HepG2 (cell line): ENCODE results near the gene NUP107. TPM values are rescaled to one million over a fixed set of nuclear protein-coding genes. Genes with fewer than 3 reads are reported as not detected.

ENCODE experiments used
- ATAC-seq: fragments of 200-7000 bp; cut with Tn5 transposase; 3 replicates; pipeline ENCODE4 v1.9.1; 2020; ENCODE audit warnings: mild to moderate bottlenecking, moderate library complexity
- BruUV-seq: library from RNA; stranded (reverse); fragments of 400-500 nt; replicated peaks from 2 replicates; lab custom pipeline; 2021; lab: Mats Ljungman, UMichigan
- CTCF ChIA-PET: fragments of 300-600 bp; formaldehyde crosslinking; extraction: SDS; loops from one replicate; lab custom pipeline; 2021; ENCODE audit warnings: low total read pairs, inconsistent platforms, low intra/inter-chr PET ratio; lab: Yijun Ruan, JAX
- POLR2A ChIA-PET: fragments of 350-600 bp; sonication (Branson Sonifier 250); formaldehyde crosslinking; loops from one replicate; lab custom pipeline; 2020; ENCODE audit warnings: antibody characterized with exemption, inconsistent platforms; lab: Yijun Ruan, JAX
- DNase-seq: peaks from one replicate; pipeline ENCODE4 v3.0.0-alpha.2; 2015; ENCODE audit warnings: low spot score
- FAIRE-seq: peaks from 3 replicates; lab custom pipeline; 2011; peaks lifted over from hg19 to GRCh38; lab: Jason Lieb, UNC
- H2AFZ ChIP-seq: one replicate; pipeline ENCODE4 v1.6.1; 2011; ENCODE audit warnings: low read length, inconsistent platforms
- H3K27ac ChIP-seq: fragments of 300-600 bp; 3 replicates; pipeline ENCODE4 v1.8.0; 2011; ENCODE audit warnings: mixed run types, mild to moderate bottlenecking, mixed read lengths, low read length, inconsistent platforms; ENCODE audit not compliant: insufficient read depth; ENCODE audit errors: extremely low read length
- H3K27me3 ChIP-seq, 2 experiments: fragments of 200-600 bp in 1 of 2; 2 replicates in 1 of 2; 3 replicates in 1 of 2; pipeline versions ENCODE4 v1.6.0 to v1.8.0; 2011; ENCODE audit warnings: low read length in 2 of 2, mild to moderate bottlenecking in 2 of 2, moderate library complexity in 2 of 2, inconsistent platforms in 1 of 2; ENCODE audit not compliant: insufficient read depth in 2 of 2, control insufficient read depth in 1 of 2
- H3K36me3 ChIP-seq, 2 experiments: fragments of 200-600 bp in 1 of 2; replicated peaks in 1 of 2; 2 replicates in 1 of 2; 3 replicates in 1 of 2; pipeline versions ENCODE4 v1.5.1 to v1.8.0; 2011; ENCODE audit warnings: low read length in 2 of 2, inconsistent platforms in 1 of 2; ENCODE audit not compliant: insufficient read depth in 2 of 2, control insufficient read depth in 1 of 2
- H3K4me1 ChIP-seq: 2 replicates; pipeline ENCODE4 v1.5.1; 2012; ENCODE audit warnings: low read length, inconsistent platforms; ENCODE audit not compliant: insufficient read depth
- H3K4me2 ChIP-seq: 2 replicates; pipeline ENCODE4 v1.6.0; 2011; ENCODE audit warnings: low read depth, low read length, inconsistent platforms
- H3K4me3 ChIP-seq, 3 experiments: fragments of 200-600 bp in 1 of 3; sonication (generic), shearing (Covaris generic) in 1 of 3; replicated peaks in 1 of 3; 2 replicates each; pipeline ENCODE4 v1.5.1; 2011 to 2016; ENCODE audit warnings: low read length in 3 of 3, inconsistent platforms in 2 of 3, low read depth in 2 of 3, mild to moderate bottlenecking in 2 of 3, control low read depth in 1 of 3, mixed read lengths in 1 of 3; ENCODE audit not compliant: insufficient read depth in 1 of 3
- H3K79me2 ChIP-seq: one replicate; pipeline ENCODE4 v1.6.1; 2011; ENCODE audit warnings: low read length, inconsistent platforms; ENCODE audit not compliant: insufficient read depth
- H3K9ac ChIP-seq: 2 replicates; pipeline ENCODE4 v1.6.0; 2011; ENCODE audit warnings: mild to moderate bottlenecking, low read depth, low read length, inconsistent platforms; ENCODE audit not compliant: insufficient read depth
- H3K9me3 ChIP-seq: 2 replicates; pipeline ENCODE4 v1.5.1; 2012; ENCODE audit warnings: mild to moderate bottlenecking, low read length
- H4K20me1 ChIP-seq: 2 replicates; pipeline ENCODE4 v1.6.0; 2011; ENCODE audit warnings: inconsistent platforms, mild to moderate bottlenecking, low read length, moderate library complexity; ENCODE audit not compliant: insufficient read depth
- ATF6 ChIP-seq: sonication (generic); formaldehyde crosslinking; conservative IDR thresholded peaks from 2 replicates; pipeline ENCODE4 v1.4.0; 2020; ENCODE audit warnings: missing genetic modification reagents
- DNMT3B ChIP-seq: conservative IDR thresholded peaks from 2 replicates; pipeline ENCODE4 v1.6.1; 2016; ENCODE audit warnings: missing biosample characterization, control low read depth
- HMGXB3 ChIP-seq: sonication (generic); formaldehyde crosslinking; IDR thresholded peaks from 2 replicates; pipeline ENCODE4 v1.4.0; 2020; ENCODE audit warnings: missing genetic modification reagents, borderline replicate concordance
- MNT ChIP-seq: fragments of 450-650 bp; IDR thresholded peaks from 2 replicates; pipeline ENCODE4 v1.6.1; 2016
- MZF1 ChIP-seq: sonication (generic); formaldehyde crosslinking; IDR thresholded peaks from 2 replicates; pipeline ENCODE4 v1.8.1; 2023; ENCODE audit warnings: mild to moderate bottlenecking, missing genetic modification reagents, borderline replicate concordance
- REXO4 ChIP-seq: sonication (generic); formaldehyde crosslinking; IDR thresholded peaks from 2 replicates; pipeline ENCODE4 v1.8.0; 2022; ENCODE audit warnings: missing genetic modification reagents, mild to moderate bottlenecking, borderline replicate concordance
- RORA ChIP-seq: sonication (generic); formaldehyde crosslinking; IDR thresholded peaks from 2 replicates; pipeline ENCODE4 v1.5.0; 2020; ENCODE audit warnings: mild to moderate bottlenecking, missing genetic modification reagents, moderate library complexity
- SATB2 ChIP-seq: sonication (generic); formaldehyde crosslinking; IDR thresholded peaks from 2 replicates; pipeline ENCODE4 v1.5.0; 2020; ENCODE audit warnings: missing genetic modification reagents
- SMYD3 ChIP-seq: sonication (generic); formaldehyde crosslinking; IDR thresholded peaks from 2 replicates; pipeline ENCODE4 v1.8.1; 2023; ENCODE audit warnings: mild to moderate bottlenecking, missing genetic modification reagents
- ZBTB7A ChIP-seq: sonication (generic); formaldehyde crosslinking; IDR thresholded peaks from 2 replicates; pipeline ENCODE4 v1.8.0; 2022; ENCODE audit warnings: mild to moderate bottlenecking, missing genetic modification reagents
- ZFP36L2 ChIP-seq: sonication (generic); formaldehyde crosslinking; IDR thresholded peaks from 2 replicates; pipeline ENCODE4 v1.4.0; 2020; ENCODE audit warnings: missing genetic modification reagents
- ZFP41 ChIP-seq: sonication (generic); formaldehyde crosslinking; IDR thresholded peaks from 2 replicates; pipeline ENCODE4 v1.4.0; 2020; ENCODE audit warnings: mild to moderate bottlenecking, missing genetic modification reagents, borderline replicate concordance
- ZNF12 ChIP-seq: sonication (generic); formaldehyde crosslinking; IDR thresholded peaks from 2 replicates; pipeline ENCODE4 v1.5.0; 2020; ENCODE audit warnings: missing genetic modification reagents
- ZNF234 ChIP-seq: sonication (generic); formaldehyde crosslinking; conservative IDR thresholded peaks from 2 replicates; pipeline ENCODE4 v1.5.1; 2020; ENCODE audit warnings: mild to moderate bottlenecking, missing genetic modification reagents
- ZNF263 ChIP-seq: sonication (generic); formaldehyde crosslinking; IDR thresholded peaks from 2 replicates; pipeline ENCODE4 v1.4.0; 2020; ENCODE audit warnings: missing genetic modification reagents
- ZNF331 ChIP-seq: sonication (generic); formaldehyde crosslinking; IDR thresholded peaks from 2 replicates; pipeline ENCODE4 v1.4.0; 2020; ENCODE audit warnings: missing genetic modification reagents
- ZNF883 ChIP-seq: sonication (generic); formaldehyde crosslinking; IDR thresholded peaks from 2 replicates; pipeline ENCODE4 v1.5.1; 2020; ENCODE audit warnings: mild to moderate bottlenecking, missing genetic modification reagents; ENCODE audit errors: not compliant biosample characterization
- in situ Hi-C: cut with HindIII; loops from 2 replicates; pipeline ENCODE4 v1.10.0; 2017; ENCODE audit warnings: low pct_unique_long_range_greater_than_20kb; ENCODE audit not compliant: extremely low pct_ligation_motif_present
- intact Hi-C: fragments of 100-400 bp; cut with micrococcal nuclease; formaldehyde crosslinking; loops from one replicate; pipeline ENCODE4 v1.10.0; 2022; ENCODE audit not compliant: unreplicated experiment
- polyA plus RNA-seq, 8 experiments: library from polyadenylated mRNA; depleted of rRNA in 3 of 8; stranded (reverse) in 7 of 8; unstranded in 1 of 8; fragments of >200 nt; fragmentation: Illumina TruSeq in 4 of 8; extraction: Trizol in 4 of 8; gene quantifications; 2 replicates each; pipeline versions ENCODE4 v1.2.1 to v1.2.3, GENCODE V29; 2011 to 2016; ENCODE audit warnings: low read depth in 4 of 8, missing spikeins in 1 of 8, mixed read lengths in 1 of 8; ENCODE audit not compliant: insufficient read depth in 1 of 8
- total RNA-seq, 5 experiments: library from RNA; depleted of rRNA; stranded (reverse); fragments of >200 nt; fragmentation: Illumina TruSeq; extraction: Trizol; gene quantifications; 2 replicates each; pipeline ENCODE4 v1.2.3, GENCODE V29; 2016; ENCODE audit warnings: low read depth in 1 of 5

Gene NUP107
- total and polyA plus RNA-seq, 2 of the 13 experiments (the other 11 are each of a cell fraction or from before 2014, with no cell fraction given): 54.7 to 100 TPM

- in situ Hi-C loops: no loop called here
- Histone ChIP-seq H3K27ac (no peak overlapping the region), H2AFZ (no peak overlapping the region), H3K4me1 (peaks cover 33% of the 10 kb centered on the region), H3K9me3 (no peaks in the 10 kb centered on the region), H3K79me2 (no peaks in the 10 kb centered on the region), H3K4me2 (no peak overlapping the region), H3K4me3 (no peak overlapping the region), H4K20me1 (no peaks in the 10 kb centered on the region), H3K36me3 (no peaks in the 10 kb centered on the region; a peak in 4 of 5 replicates), H3K9ac (no peak overlapping the region), H3K27me3 (no peaks in the 10 kb centered on the region)
- POLR2A ChIA-PET: no interaction called here
- no TSS peak for BruUV-seq
- intact Hi-C loops: no loop called here
- FAIRE-seq: no peak
- CTCF ChIA-PET: no interaction called here
- DNase-seq: no peak
- ATAC-seq: no peak
- no peak for TF ChIP-seq HMGXB3
- no peak for TF ChIP-seq ZNF263
- TF ChIP-seq SMYD3 (CRISPR knock-in tag): no peak
- no peak for TF ChIP-seq ZNF234
- no peak for TF ChIP-seq DNMT3B
- no peak for TF ChIP-seq RORA (CRISPR knock-in tag)
- no peak for TF ChIP-seq ZNF12 (CRISPR knock-in tag)
- no peak for TF ChIP-seq REXO4 (CRISPR knock-in tag)
- no peak for TF ChIP-seq MZF1
- no peak for TF ChIP-seq ATF6 (CRISPR knock-in tag)
- TF ChIP-seq ZFP41 (CRISPR knock-in tag): no peak
- no peak for TF ChIP-seq SATB2
- no peak for TF ChIP-seq ZFP36L2 (CRISPR knock-in tag)
- no peak for TF ChIP-seq ZNF883 (CRISPR knock-in tag)
- no peak for TF ChIP-seq ZBTB7A (CRISPR knock-in tag)
- TF ChIP-seq ZNF331 (CRISPR knock-in tag): no peak
- no peak for TF ChIP-seq MNT
These were observed 92.5 kb downstream of the NUP107 start for GRCh38 chr12:68779280-68779679.
